GM18526 (cell line): ENCODE data around the gene IMP4.

ENCODE experiments used
- POLR2A ChIP-seq: IDR thresholded peaks from 3 replicates; pipeline ENCODE4 v1.6.1; 2011; ENCODE audit not compliant: insufficient read length; ENCODE audit errors: extremely low read depth

IMP4 gene

DNA sequence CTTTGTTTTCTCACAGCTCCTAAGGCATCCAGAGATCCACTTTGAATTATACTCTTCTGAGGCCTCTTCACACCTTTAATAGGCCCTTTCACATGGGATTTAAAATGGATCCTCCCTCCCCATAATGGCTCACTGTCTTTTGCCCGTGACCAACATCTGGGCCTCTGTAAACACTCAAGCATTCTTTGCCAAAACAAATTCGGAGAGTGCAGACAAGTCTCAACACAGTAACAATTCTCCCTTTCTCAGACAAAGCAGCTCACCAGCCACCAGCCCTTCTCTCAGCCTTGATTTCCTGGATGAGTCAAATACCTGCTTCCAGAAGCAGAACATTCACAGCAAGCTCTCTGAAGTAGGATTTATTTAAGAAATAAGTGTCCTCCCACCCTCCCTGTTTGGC, 14.0 kb upstream of the IMP4 start:
- no peak for TF ChIP-seq POLR2A

GRCh38 chr2:130332271-130333073, 10.2 kb upstream of the IMP4 start:
- no peak for TF ChIP-seq POLR2A

DNA sequence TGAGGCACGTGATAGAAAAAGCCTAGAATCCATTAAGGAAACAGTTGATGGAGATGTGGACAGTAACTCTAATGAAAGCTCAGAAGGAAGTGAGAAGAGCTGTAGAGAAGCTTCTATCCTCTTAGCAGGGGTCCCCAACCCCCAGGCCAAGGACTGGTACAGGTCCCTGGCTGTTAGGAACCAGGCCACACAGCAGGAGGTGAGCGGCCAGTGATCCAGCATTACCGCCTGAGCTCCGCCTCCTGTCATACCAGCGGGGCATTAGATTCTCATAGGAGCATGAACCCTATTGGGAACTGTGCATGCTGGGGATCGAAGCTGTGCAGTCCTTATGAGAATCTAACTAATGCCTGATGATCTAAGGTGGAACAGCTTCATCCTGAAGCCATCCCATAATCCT, 8.7 kb upstream of the IMP4 start:
- TF ChIP-seq POLR2A = no peak

DNA sequence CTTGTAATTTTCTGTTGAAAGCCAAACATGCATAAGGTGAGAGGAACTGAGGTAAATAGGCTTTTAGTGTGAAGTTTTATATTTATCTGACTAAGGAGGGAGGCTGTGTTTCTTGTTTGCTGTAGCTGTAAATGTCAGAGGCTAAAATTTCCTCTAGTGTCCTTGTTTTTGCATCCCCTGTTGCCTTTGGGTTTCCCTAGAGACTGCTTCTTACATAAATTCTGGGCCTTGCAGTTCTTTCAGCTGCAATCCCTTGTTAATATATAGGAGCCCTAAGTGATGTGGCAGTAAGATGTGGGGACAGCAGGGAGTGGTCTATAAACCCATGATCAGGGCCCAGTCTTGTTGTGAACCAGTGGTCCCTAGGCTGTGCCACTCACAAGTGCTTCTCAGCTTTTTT, 7.5 kb upstream of the IMP4 start:
- TF ChIP-seq POLR2A = no peak

- no peak for TF ChIP-seq POLR2A
Observed at GRCh38 chr2:130336150-130336876, 6.4 kb upstream of the IMP4 start.

DNA sequence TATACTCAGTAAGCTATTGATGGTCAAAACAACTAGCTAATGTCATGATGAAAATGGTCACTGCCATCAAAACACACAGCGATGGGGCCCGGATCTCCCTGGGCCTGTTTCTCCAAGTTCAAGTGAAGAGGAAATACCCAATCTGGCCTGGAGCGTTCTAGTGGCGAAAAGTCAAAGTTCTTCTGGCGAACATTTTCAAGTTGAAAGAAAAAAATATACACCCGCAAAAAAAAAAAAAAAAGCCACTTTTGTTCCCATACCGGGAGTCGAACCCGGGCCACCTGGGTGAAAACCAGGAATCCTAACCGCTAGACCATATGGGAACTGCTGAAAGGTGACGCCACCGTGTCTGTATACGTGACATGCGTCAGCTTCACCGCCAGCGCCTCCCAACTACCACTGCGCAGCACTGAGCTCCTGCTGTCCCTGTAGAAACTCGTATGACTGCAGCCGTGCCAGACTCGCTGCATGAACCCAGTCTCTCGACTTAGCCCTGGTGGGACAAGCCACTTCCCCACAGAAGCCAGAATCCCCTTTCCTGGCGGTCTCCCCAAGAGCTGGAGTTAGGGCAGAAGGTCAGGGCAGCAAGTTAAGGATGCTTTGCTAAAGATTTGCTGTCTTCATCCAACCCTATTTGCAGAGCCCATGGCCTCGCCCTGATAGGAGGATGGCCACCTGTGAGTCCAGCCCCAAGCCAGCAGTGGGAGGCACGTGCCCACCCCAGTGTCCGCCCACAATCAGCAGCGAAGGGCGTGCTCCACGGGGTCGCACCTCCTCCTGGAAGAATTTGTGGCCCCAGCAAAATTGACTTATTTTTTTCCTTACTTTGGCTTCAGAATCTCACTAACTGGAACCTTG, 5.6 kb upstream of the IMP4 start:
- no peak for TF ChIP-seq POLR2A

DNA sequence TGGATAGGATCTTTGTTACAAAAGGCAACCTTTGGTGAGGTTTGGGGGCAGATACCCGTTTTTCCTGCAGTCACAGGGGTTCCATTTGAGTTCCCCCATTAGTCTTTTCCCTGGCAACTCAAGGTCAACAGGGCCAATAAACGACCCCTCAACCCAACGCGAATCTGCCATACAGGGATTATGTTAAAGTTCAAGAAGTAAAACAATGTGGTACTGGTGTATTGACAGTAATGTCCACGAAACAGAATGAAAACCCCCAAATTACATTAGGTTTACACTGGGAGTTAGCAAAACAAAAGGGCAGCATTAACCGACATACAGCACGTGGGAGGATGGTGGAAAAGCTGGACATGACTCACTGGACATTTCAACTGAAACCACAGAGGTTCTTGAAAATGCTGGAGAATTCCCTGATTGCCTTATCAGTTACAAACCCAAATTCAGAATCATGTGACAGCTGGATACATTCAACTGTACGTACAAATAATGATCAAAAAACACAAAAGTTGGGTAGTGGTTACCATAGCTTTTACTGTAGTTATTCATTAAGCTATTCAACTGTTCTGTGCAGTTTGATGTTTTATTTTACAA, 4.9 kb upstream of the IMP4 start:
- no peak for TF ChIP-seq POLR2A

DNA sequence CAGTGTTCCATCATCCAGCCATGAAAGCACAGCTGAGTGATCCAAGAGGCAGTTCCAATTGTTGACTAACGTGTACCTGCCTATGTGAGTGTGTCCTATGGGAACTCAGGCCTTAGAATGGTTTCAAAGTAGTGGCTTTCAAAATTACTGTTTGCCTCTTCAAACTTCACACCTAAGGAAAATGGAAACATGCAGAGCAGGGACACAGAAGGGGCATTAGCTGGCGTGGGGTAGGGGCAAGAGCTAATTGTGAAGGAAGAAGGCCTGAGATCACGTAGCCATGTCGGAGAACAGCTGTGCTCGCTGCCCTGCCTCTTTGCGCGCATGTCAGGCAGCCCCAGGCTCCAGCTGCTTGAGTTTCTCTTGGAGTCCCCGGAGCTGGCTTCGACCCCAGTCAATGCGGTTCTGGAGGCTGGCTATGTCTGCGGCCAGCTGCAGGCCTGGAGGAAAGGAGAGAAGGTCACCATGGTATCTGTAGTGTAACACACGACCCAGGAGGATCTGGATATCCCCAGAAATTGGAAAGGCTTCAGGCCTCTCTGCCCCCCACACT, 3.8 kb upstream of the IMP4 start:
- TF ChIP-seq POLR2A = no peak

DNA sequence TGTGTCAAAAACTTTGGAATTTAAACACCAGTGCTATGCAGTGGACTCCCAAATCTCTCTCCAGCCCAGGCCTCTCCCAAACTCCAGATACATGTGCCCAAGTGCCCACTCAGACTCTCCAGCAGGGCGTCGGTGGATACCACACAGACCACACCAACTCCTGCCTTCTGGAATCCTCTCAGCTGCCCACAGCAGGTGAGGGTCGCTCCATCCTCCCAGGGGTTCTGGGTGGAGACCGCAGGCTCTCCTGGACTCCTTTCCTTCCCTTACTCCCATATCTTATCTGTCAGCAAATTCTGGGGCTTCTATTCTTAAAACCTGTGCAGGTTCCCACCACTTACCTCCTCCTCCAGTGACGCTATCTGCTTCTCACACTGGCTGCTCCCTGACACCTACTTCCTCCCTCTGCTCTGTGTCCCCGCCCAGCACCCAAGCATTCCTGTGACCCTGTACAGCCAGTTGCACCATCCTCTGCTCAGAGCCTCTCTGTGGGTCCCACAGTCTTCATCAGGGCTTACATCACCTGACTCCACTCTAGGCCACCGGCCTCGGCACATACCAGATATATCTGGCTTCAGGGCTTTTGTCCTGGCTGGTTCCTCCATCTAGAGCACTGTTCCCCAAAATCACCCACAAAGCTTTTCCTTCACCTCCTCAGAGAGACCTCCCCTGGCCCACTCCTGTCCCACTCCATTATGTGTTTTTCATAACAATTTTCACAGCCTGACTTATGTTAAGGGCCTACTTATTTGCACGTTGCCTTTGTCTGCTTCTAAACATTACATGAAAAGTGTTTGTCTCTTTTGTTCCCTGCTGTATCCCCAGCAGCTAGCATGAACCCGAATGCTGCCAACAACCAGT, 2.6 kb upstream of the IMP4 start:
- TF ChIP-seq POLR2A = no peak

- no peak for TF ChIP-seq POLR2A
Observed at GRCh38 chr2:130341562-130342019, 1.1 kb upstream of the IMP4 start.

DNA sequence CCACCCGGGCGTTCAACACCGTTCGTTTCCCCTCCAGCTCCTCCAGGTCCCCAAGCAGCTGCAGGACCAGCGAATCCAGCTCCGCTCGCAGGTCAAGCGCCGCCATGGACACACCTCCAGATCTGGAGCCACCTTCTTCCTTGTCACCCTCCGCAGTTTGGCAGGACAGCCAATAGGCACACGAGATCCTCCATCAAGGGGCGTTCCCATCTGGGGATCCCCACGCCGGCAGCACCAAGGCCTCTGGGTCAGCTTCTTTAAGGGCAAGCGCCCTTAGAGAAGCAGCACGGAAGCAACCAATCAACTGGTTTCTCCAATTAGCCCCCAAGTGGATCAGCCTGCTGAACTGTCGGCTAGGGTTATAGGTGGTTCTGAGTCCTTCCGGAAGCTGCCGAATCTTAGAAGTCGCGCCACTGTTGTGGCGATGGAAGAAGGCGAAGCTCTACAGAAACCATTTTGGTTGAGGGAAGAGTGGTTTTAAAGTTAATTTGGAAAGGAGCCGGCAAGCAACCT, 621 bp upstream of the IMP4 start:
- TF ChIP-seq POLR2A = peak; percentile 63

GRCh38 chr2:130344578-130344977, 1.9 kb downstream of the IMP4 start:
- TF ChIP-seq POLR2A = no peak

DNA sequence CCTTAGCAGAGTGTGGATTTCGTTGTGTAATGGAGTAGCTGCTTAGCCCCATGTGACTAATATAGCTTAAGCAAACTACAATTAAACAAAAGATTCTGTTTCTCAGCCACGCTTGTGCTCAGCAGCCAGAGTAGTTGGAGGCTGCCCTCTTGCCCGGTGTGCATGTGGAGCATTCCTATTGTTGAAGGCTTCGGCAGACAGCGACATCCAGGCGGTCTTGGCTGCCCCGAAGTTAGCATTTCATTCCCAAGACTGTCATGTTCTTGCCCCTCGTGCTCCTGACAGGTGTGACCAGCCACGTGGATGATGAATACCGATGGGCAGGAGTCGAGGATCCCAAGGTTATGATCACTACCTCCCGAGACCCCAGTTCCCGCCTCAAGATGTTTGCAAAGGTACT, 2.4 kb downstream of the IMP4 start:
- TF ChIP-seq POLR2A = no peak

DNA sequence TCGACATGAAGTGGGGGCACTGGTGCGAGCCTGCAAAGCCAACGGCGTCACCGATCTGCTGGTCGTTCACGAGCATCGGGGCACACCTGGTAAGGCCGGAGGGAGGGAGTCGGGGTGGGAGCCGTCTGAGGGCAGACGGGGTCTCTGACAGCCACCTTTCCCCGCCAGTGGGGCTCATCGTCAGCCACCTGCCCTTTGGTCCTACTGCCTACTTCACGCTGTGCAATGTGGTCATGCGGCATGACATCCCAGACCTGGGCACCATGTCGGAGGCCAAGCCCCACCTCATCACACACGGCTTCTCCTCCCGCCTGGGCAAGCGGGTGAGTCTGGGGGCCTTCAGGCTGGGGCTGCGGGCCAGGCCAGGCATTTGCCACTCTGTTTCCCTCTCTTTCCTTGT, 2.9 kb downstream of the IMP4 start:
- TF ChIP-seq POLR2A = no peak

DNA sequence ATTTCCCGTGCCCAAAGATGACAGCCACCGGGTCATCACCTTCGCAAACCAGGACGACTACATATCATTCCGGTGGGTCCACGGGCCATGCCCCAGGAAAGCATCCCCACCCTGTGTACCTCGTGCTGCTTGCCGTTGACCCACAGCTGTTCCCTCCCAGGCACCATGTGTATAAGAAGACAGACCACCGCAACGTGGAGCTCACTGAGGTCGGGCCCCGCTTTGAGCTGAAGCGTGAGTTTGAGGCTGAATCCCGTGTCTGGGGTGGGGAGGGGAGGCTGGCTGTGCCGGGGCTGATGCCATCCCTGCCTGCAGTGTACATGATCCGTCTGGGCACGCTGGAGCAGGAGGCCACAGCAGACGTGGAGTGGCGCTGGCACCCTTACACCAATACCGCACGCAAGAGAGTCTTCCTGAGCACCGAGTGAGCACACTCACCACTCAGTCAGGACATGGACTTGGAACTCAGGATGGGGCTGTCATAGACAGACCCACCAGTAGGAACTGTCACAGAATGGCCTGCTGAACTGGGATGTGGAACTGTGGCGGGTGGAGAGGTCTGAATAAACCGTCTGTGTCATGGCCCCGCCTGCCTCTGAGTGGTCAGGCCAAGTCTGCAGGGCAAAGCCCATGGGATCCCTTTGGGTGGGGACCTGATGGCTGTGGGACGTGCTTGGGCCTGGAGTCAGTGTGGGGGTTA, 3.5 kb downstream of the IMP4 start:
- TF ChIP-seq POLR2A = no peak
